Thyroid gland (tissue), 4 donors: ENCODE measurements around the gene NLGN1. TPM values are rescaled to one million over a fixed set of nuclear protein-coding genes. Genes with fewer than 3 reads are reported as not detected.

ENCODE experiments used
- DNase-seq, 2 donors: peaks; one replicate each; pipeline ENCODE4 v3.0.0-alpha.2; 2019
- H3K27ac ChIP-seq, 3 donors: fragments of 200-600 bp; sonication (generic); 1 replicate in 2 of 3; 2 replicates in 1 of 3; pipeline ENCODE4 v1.5.1; 2016 to 2019; ENCODE audit warnings: mild to moderate bottlenecking in 1 of 3, moderate library complexity in 1 of 3
- H3K27me3 ChIP-seq: fragments of 200-600 bp; sonication (generic); one replicate; pipeline ENCODE4 v1.5.1; 2019
- H3K36me3 ChIP-seq, 2 donors: fragments of 200-600 bp; sonication (generic); one replicate each; pipeline ENCODE4 v1.5.1; 2016 to 2019
- H3K4me1 ChIP-seq, 2 donors: fragments of 200-600 bp; sonication (generic); one replicate each; pipeline ENCODE4 v1.5.1; 2017 to 2019
- H3K4me3 ChIP-seq, 3 donors: fragments of 200-600 bp; sonication (generic); replicated peaks in 1 of 3; 1 replicate in 2 of 3; 2 replicates in 1 of 3; pipeline ENCODE4 v1.5.1; 2016; ENCODE audit warnings: mild to moderate bottlenecking in 1 of 3
- H3K9me3 ChIP-seq: fragments of 200-600 bp; sonication (generic); one replicate; pipeline ENCODE4 v1.5.1; 2017
- POLR2A ChIP-seq, 2 donors: fragments of 450-650 bp; IDR thresholded peaks; one replicate each; pipeline ENCODE4 v1.6.1; 2017; ENCODE audit warnings: antibody characterized with exemption in 2 of 2, mild to moderate bottlenecking in 2 of 2, moderate library complexity in 1 of 2
- WGBS, 2 donors: methylation state at CpG; one replicate each; pipeline ENCODE4 v1.1.5; 2017; 5-methylcytosine and 5-hydroxymethylcytosine counted together
- intact Hi-C: fragments of 100-400 bp; cut with DNase I; formaldehyde crosslinking; loops from one replicate; pipeline ENCODE4 v1.15.1; 2023
- total RNA-seq, 4 donors: library from RNA; depleted of rRNA; stranded (reverse); fragments of >200 nt; gene quantifications; one replicate each; pipeline ENCODE4 v1.2.3, GENCODE V29; 2016
- TF ChIP-seq, protein P1 (sequence below), 6 experiments: fragments of 200-600 bp in 3 of 6; fragments of 450-650 bp in 3 of 6; sonication (generic) in 3 of 6; IDR thresholded peaks; one replicate each; pipeline ENCODE4 v1.5.1; 2016 to 2019; ENCODE audit warnings: antibody characterized with exemption in 6 of 6, mild to moderate bottlenecking in 2 of 6, inconsistent platforms in 1 of 6, moderate library complexity in 1 of 6

Gene NLGN1
- total RNA-seq, 4 donors from 2014 or later = 2.4 to 13.9 (median 2.9) TPM

GRCh38 chr3:174186377-174186989, 788.9 kb downstream of the NLGN1 start:
- Histone ChIP-seq H3K9me3 (no peaks in the 10 kb centered on the region), H3K27ac (no peak overlapping the region), H3K4me3 (no peak overlapping the region), H3K36me3 (no peaks in the 10 kb centered on the region), H3K4me1 (no peaks in the 10 kb centered on the region), H3K27me3 (no peaks in the 10 kb centered on the region)
- intact Hi-C loops = no loop called here
- WGBS, 2 donors = 69 to 87% methylated on average over 1 of the region's 1 CpG
- TF ChIP-seq, protein P1, sequence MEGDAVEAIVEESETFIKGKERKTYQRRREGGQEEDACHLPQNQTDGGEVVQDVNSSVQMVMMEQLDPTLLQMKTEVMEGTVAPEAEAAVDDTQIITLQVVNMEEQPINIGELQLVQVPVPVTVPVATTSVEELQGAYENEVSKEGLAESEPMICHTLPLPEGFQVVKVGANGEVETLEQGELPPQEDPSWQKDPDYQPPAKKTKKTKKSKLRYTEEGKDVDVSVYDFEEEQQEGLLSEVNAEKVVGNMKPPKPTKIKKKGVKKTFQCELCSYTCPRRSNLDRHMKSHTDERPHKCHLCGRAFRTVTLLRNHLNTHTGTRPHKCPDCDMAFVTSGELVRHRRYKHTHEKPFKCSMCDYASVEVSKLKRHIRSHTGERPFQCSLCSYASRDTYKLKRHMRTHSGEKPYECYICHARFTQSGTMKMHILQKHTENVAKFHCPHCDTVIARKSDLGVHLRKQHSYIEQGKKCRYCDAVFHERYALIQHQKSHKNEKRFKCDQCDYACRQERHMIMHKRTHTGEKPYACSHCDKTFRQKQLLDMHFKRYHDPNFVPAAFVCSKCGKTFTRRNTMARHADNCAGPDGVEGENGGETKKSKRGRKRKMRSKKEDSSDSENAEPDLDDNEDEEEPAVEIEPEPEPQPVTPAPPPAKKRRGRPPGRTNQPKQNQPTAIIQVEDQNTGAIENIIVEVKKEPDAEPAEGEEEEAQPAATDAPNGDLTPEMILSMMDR (IDR thresholded peaks at IDR 0.05) = no peak
- TF ChIP-seq POLR2A (IDR thresholded peaks at IDR 0.05) = no peak
- no peak for DNase-seq

GRCh38 chr3:174191380-174191779, 793.8 kb downstream of the NLGN1 start:
- intact Hi-C loops = no loop called here
- no peaks in the 10 kb centered on the region for H3K4me1 ChIP-seq
- H3K36me3 ChIP-seq = no peaks in the 10 kb centered on the region
- WGBS, 2 donors = 80% methylated on average over 4 of the region's 4 CpGs
- no peaks in the 10 kb centered on the region for H3K9me3 ChIP-seq
- no peak for DNase-seq
- no peaks in the 10 kb centered on the region for H3K27me3 ChIP-seq
- H3K27ac ChIP-seq = no peak overlapping the region
- no peak overlapping the region for H3K4me3 ChIP-seq
- TF ChIP-seq, protein P1 (IDR thresholded peaks at IDR 0.05) = no peak
- TF ChIP-seq POLR2A (IDR thresholded peaks at IDR 0.05) = no peak

DNA sequence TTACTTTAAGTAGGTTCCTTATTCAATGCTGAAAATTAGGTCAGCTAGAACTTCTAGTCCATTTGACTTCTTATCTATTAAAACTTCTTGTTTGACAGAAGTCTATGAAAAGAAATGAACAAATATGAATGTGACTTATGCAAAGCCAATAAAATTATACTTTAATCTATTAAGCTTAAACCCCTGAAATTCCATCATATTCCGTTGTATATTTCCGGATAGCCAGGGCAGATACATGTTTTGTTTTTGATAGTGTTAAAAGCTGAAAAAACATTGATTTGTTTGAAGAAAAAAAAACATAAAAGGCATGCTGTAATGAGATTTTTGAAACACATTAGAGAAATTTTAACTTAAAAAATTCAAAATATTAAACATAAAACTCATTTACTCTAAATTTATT, 794.4 kb downstream of the NLGN1 start:
- no peak for TF ChIP-seq POLR2A (IDR thresholded peaks at IDR 0.05)
- TF ChIP-seq, protein P1 (IDR thresholded peaks at IDR 0.05) = no peak
- Histone ChIP-seq H3K9me3 (no peaks in the 10 kb centered on the region), H3K27me3 (no peaks in the 10 kb centered on the region), H3K4me3 (no peak overlapping the region), H3K36me3 (no peaks in the 10 kb centered on the region), H3K4me1 (no peaks in the 10 kb centered on the region), H3K27ac (no peak overlapping the region)
- intact Hi-C loops = no loop called here
- 92 to 95% methylated on average over 2 of the region's 2 CpGs for WGBS, 2 donors
- DNase-seq = no peak

DNA sequence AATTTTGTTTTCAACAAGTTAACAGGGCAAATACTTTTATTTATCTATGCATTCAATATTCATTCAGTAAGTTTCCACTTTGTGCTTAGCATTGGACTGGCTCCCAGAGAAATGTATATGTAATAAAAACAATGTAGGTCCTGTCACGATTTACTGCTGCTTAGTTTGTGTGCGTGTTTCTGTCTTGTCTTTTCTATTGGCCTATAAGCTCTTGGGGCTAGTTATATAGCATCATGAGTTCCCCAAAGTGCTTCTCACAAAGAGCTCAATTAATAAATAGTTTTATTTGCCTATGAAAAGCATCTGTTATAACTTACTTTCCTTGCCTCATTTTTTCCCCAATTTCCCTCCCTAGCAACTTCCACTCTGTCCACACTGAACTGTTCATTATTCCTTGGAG, 794.9 kb downstream of the NLGN1 start:
- H3K36me3 ChIP-seq = no peaks in the 10 kb centered on the region
- TF ChIP-seq POLR2A (IDR thresholded peaks at IDR 0.05) = no peak
- TF ChIP-seq, protein P1 (IDR thresholded peaks at IDR 0.05) = no peak
- no peak for DNase-seq
- no peaks in the 10 kb centered on the region for H3K27me3 ChIP-seq
- H3K4me1 ChIP-seq = no peaks in the 10 kb centered on the region
- no peak overlapping the region for H3K27ac ChIP-seq
- intact Hi-C loops = no loop called here
- H3K9me3 ChIP-seq = no peaks in the 10 kb centered on the region
- WGBS, 2 donors = 75 to 78% methylated on average over 2 of the region's 2 CpGs
- H3K4me3 ChIP-seq = no peak overlapping the region

- no peak for DNase-seq
- H3K9me3 ChIP-seq = no peaks in the 10 kb centered on the region
These were observed 796.1 kb downstream of the NLGN1 start for GRCh38 chr3:174193604-174194003.

More at GRCh38 chr3:174193604-174194003, 796.1 kb downstream of the NLGN1 start:
- Histone ChIP-seq H3K4me3 (no peak overlapping the region), H3K27me3 (no peaks in the 10 kb centered on the region), H3K36me3 (no peaks in the 10 kb centered on the region), H3K4me1 (no peaks in the 10 kb centered on the region), H3K27ac (no peak overlapping the region)
- intact Hi-C loops = no loop called here
- TF ChIP-seq, protein P1 (IDR thresholded peaks at IDR 0.05) = no peak
- TF ChIP-seq POLR2A (IDR thresholded peaks at IDR 0.05) = no peak
